ENCODE results near the gene BICC1.

Gene BICC1

GRCh38 chr10:58693919-58694318, 181.2 kb downstream of the BICC1 start:
- no peak for DNase-seq (ENCODE audit: low read depth, low spot score)
- ChIA-PET CTCF (interaction anchor here (2.4 kb wide), 1 partner anchor 7 kb away, joined by 7 read pairs; no protein-coding TSS in a partner anchor), POLR2A (no interaction called here)
- no peak for TF ChIP-seq CTCF (IDR thresholded peaks at IDR 0.05; ENCODE audit: insufficient read depth, low read length, missing control alignments)
- no peak overlapping the region for H3K4me3 ChIP-seq (ENCODE audit: low read depth, low read length)

GRCh38 chr10:58695022-58695421, 182.3 kb downstream of the BICC1 start:
- DNase-seq (ENCODE audit: low read depth, low spot score) = no peak
- TF ChIP-seq CTCF (IDR thresholded peaks at IDR 0.05; ENCODE audit: insufficient read depth, low read length, missing control alignments) = no peak
- H3K4me3 ChIP-seq (ENCODE audit: low read depth, low read length) = no peak overlapping the region
- CTCF ChIA-PET = interaction anchor here (1.2 to 2.4 kb wide), 2 partner anchors 8 to 14 kb away, joined by 3 to 7 read pairs; no protein-coding TSS in a partner anchor
- POLR2A ChIA-PET = no interaction called here

GRCh38 chr10:58696736-58697135, 184.1 kb downstream of the BICC1 start:
- no peak for TF ChIP-seq CTCF (IDR thresholded peaks at IDR 0.05; ENCODE audit: insufficient read depth, low read length, missing control alignments)
- no peak overlapping the region for H3K4me3 ChIP-seq (ENCODE audit: low read depth, low read length)
- POLR2A ChIA-PET = no interaction called here
- CTCF ChIA-PET = no interaction called here
- DNase-seq (ENCODE audit: low read depth, low spot score) = no peak

GRCh38 chr10:58697691-58698090, 185.0 kb downstream of the BICC1 start:
- no peak for TF ChIP-seq CTCF (IDR thresholded peaks at IDR 0.05; ENCODE audit: insufficient read depth, low read length, missing control alignments)
- no peak overlapping the region for H3K4me3 ChIP-seq (ENCODE audit: low read depth, low read length)
- CTCF ChIA-PET = interaction anchor here (1.1 to 1.7 kb wide), 4 partner anchors 8 to 283 kb away, joined by 3 to 5 read pairs (median 4); no protein-coding TSS in a partner anchor
- POLR2A ChIA-PET = no interaction called here
- no peak for DNase-seq (ENCODE audit: low read depth, low spot score)

GRCh38 chr10:58698777-58699356, 186.2 kb downstream of the BICC1 start:
- ChIA-PET POLR2A (interaction anchor here (1.2 kb wide), 1 partner anchor 58 kb away, joined by 3 read pairs; no protein-coding TSS in a partner anchor), CTCF (interaction anchor here (1.1 to 1.7 kb wide), 4 partner anchors 10 to 284 kb away, joined by 3 to 5 read pairs (median 4); no protein-coding TSS in a partner anchor)
- no peak for DNase-seq (ENCODE audit: low read depth, low spot score)
- no peak overlapping the region for H3K4me3 ChIP-seq (ENCODE audit: low read depth, low read length)
- TF ChIP-seq CTCF (IDR thresholded peaks at IDR 0.05; ENCODE audit: insufficient read depth, low read length, missing control alignments) = no peak

GRCh38 chr10:58700591-58700990, 187.9 kb downstream of the BICC1 start:
- DNase-seq (ENCODE audit: low read depth, low spot score) = no peak
- no peak for TF ChIP-seq CTCF (IDR thresholded peaks at IDR 0.05; ENCODE audit: insufficient read depth, low read length, missing control alignments)
- H3K4me3 ChIP-seq (ENCODE audit: low read depth, low read length) = no peak overlapping the region
- POLR2A ChIA-PET = no interaction called here
- CTCF ChIA-PET = interaction anchor here (1.1 kb wide), 1 partner anchor 169 kb away, joined by 3 read pairs; no protein-coding TSS in a partner anchor

Data from AG04449 (cell line).